ENCODE measurements around the gene TREH. TPM values are rescaled to one million over a fixed set of nuclear protein-coding genes. Genes with fewer than 3 reads are reported as not detected.
A peak's percentile ranks its signal among the peaks of the same experiment; 100 is the strongest.

The TREH gene
- polyA plus RNA-seq, 1 donor: 2.0 TPM

- DNase-seq: no peak
These were observed 49.4 kb downstream of the TREH start for GRCh38 chr11:118629761-118630661.

GRCh38 chr11:118628861-118629549 lies 50.4 kb downstream of the TREH start:
- no peak for DNase-seq

- no peak for DNase-seq
These were observed 51.0 kb downstream of the TREH start for GRCh38 chr11:118628432-118628831.

GRCh38 chr11:118628031-118628430 lies 51.4 kb downstream of the TREH start:
- DNase-seq: no peak

DNA sequence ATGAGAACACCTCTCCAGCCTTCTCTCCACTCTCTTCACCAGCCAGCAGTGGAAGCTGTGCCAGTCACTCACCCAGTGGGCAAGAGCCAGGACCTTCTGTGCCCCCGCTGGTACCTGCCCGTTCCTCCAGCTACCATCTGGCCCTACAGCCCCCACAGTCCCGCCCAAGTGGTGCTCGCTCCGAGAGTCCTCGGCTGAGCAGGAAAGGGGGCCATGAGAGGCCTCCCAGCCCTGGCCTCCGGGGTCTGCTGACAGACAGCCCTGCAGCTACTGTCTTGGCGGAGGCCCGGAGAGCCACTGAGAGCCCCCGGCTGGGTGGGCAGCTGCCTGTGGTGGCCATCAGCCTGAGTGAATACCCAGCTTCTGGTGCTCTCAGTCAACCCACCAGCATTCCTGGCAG lies 51.9 kb downstream of the TREH start:
- DNase-seq: no peak

GRCh38 chr11:118625976-118626375 lies 53.5 kb downstream of the TREH start:
- DNase-seq: no peak

DNA sequence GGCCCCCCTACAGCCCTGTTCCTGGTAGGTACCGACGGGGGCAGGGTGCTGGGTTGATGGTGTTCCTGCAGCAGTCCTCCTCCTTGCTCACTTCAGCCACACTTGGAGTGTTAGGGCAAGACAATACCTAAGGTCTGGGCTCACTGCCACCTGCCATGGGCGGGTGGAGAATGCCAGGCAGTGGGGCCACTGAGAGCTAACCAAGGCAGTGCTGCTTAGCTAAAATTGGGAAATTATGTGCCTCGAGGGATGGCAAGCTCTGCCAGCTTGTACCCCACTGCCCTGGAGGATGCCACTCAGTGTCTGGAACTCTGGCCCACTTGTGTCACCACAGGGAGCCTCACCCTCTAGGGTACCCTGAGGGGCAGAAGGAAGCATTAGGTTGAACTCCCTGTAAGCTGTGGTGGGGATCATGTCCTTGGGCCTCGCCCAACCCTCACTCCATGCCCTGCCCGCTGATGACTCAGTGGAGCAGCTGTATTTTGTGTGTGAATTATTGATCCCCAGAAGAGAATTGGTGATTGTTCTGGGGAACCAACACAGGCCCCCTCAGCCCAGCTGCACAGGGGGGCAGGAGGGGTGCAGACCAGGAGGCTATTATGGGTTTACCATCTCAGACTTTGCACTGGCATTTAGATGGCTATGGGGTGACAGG lies 54.3 kb downstream of the TREH start:
- no peak for DNase-seq

DNA sequence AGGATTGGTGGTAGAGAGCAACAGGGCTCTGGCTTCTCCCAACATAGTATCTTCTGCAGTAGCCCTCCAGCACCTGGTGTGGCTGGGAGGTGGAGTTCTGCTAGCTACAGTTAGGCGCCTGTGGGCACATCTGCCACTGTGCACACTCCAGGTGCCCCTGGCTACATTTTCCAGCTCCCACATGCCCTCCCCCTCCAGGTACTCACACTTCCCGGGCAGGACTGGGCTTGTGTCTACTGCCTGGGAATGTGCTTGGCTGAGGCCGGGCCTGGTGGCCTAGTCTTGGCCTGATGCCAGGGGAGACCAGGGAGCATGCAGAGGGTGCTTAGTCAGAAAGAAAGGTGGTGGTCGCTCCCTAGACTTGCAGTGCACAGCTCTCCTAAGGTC lies 56.2 kb downstream of the TREH start:
- no peak for DNase-seq

- DNase-seq: no peak
These were observed 56.8 kb downstream of the TREH start for GRCh38 chr11:118622376-118623268.

DNA sequence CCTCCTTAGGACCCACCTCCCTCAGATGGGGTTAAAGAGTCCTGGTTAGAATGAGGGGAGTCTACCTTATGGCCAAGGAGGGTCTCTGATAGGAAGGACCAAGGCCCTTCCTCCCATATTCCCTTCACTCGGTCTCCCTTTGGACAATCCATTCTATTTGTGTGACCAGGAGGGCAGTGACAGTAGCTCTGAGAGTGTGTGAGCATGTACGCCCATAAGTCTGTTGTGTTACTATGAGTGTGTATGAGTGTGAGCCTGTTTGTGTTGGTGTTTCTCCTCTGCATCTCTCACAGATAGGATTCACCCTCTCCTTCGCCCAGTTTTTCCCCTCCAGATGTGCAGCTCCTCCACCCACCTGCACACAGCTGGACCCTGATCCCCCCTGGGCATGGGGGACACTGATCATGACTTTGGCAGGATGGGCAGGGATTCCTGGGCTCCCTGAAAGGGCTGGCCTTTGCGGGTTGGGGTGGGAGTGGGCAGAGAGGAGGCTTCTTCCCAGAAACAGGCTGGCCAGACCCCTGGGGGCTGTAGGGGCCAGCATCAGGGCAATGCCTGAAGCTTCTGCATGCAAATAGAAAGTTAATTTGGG lies 57.6 kb downstream of the TREH start:
- DNase-seq: no peak

DNA sequence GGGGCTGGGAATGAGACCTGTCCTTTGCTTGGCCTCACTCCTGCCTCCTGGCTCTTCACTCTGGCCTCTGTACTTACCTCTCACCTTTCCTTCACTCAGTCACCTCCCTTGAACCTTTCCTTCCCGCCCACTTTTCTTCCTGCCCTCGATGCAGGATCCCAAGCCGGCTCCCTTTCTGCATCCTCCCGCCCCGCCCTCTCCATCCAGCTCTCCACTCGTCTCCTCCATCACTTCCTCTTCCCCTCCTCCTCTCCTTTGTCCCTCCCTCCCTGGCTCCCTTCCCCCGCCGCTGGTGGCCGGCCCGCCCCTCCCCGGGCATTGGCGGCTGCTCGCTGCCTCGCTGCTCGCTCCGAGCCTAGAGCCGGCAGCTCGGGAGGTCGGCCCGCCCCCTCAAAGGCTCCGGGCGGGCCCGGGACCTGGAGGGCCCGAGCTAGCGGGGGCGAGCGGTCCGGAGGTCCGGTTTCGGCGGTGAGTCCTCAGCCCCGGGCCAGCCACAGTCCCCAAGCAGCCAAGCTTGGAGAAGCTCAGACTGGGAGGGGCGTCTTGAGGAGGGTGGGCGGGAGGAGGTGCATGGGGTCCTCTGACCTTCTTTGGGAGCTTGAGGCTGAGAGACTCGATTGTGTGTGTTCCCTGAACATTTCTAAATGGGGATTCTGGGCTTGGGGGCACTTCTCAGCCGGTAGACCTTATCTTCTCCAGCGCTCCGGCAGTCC lies 58.2 kb downstream of the TREH start:
- peak; percentile 87 for DNase-seq

GRCh38 chr11:118620529-118621070 lies 58.9 kb downstream of the TREH start:
- DNase-seq: no peak

- DNase-seq: no peak
These were observed 59.8 kb downstream of the TREH start for GRCh38 chr11:118619444-118620197.

- no peak for DNase-seq
These were observed 60.5 kb downstream of the TREH start for GRCh38 chr11:118618991-118619375.

DNA sequence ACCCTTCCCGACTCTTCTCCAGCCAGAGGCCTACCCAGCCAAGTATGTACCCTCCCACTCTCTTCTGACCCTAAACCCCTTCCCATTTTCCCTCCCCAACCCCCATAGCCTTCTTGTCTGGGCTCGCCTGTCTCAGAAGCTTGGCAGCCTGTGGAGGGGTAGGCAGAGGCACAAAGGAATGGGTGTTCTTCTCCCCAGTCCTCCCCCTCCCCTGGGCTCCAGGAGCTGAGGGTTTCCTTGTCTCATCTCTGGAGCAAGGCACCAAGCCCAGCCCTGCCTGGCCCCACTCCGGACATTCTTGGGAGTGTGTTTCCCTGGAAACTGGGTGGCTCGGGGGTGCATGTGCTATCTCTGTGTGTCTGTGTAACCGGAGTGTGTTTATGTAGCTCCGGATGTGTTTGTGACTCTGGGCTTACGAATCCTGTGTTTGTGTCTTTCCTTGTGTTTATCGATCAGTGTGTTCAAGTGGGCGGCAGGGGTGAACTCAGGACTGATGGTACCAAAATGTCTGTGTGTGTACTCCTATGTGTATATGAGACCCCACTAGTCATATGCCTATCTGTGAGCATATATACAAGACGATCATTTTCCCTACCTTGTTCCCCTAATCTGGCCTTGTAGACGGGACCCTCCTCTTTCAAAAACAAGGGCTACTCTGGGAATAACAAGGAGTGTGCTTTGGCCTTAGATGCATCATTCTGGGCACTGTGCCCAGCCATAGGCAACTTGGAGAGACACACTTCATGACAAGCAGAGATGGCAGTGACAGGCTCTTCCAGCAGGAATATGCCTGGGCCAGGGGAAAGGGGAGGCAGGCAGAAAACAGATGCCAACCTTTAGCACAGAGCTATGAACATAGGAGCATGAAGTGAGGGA lies 61.1 kb downstream of the TREH start:
- DNase-seq: no peak

GRCh38 chr11:118615976-118616371 lies 63.5 kb downstream of the TREH start:
- no peak for DNase-seq

- DNase-seq: peak; percentile 78
These were observed 64.0 kb downstream of the TREH start for GRCh38 chr11:118615282-118615975.

GRCh38 chr11:118614511-118614910 lies 64.9 kb downstream of the TREH start:
- no peak for DNase-seq
